Head of caudate nucleus (tissue), 42 donors: ENCODE data around the gene SBF2.
"Not testable (repeated sequence)": the region's sequence is repeated elsewhere in the genome, so short reads cannot be mapped to it uniquely, and the experiment has no call there.

ENCODE experiments used
- DNase-seq, 42 donors: peaks; one replicate each; pipeline versions ENCODE4 v3.0.0 to v3.0.0-alpha.2; 2020 to 2021; ENCODE audit warnings: mixed read lengths in 7 of 42
- intact Hi-C: fragments of 100-400 bp; cut with DNase I; formaldehyde crosslinking; loops from one replicate; pipeline ENCODE4 v1.15.0; 2022

SBF2 gene

DNA sequence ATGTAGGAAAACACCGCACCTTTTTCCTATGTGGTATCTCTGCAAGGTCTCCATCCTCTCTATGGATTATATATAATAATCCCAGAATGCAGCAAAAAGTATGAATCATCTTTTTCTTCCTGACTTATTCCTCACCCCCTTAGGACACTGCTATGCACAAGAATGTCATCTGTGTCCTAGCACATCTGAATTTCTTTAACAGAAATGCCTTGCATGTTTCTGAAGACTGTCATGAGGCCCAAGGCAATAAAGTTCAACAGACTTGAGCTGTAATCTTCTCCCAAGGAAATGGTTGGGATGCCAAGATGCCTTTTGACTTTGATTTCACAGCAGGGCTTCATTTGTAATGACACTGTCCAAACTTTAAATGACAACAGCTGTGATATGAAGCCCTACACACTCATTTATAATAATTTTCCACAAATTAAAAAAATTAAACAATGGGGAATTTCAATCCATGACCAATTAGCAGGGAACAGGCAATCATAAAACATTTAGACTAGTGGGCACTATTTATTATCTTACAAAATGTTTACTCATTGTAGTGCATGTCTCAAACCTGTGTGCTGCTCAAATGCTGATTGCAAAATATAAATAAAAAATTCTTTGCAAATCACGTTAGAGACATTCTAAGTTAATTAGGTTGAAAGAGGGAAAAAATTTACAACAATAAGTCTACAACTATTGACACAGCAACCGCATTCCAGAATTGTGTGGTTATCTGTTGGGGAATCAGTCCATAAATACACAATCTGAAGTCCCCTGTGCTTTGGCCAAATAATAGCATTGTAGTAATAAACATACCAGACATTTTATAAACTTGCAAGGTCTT, 387.8 kb downstream of the SBF2 start:
- DNase-seq = no peak
- intact Hi-C loops = no loop called here

DNA sequence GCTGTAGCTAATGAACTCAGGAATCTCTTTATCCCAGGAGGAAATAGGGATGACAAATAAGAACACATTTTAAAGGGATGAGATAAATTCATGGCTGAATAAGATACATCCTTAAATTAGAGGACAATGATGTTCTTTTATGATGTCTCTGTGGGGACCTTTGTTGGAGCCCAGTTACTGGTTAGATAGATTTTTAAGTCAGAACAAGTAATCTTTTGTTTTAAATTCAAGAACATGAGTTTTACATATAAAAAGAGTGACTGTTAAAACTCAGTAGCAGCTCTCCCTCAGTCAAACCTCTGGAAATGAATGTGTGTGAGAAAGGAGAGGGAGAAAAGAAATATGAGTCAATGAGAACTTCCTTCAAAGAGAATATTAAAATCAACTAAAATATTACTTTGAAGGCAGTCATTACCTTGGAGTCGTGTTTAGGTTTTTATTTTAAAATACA, 388.5 kb downstream of the SBF2 start:
- DNase-seq = no peak
- intact Hi-C loops = no loop called here

GRCh38 chr11:9903579-9903978, 390.4 kb downstream of the SBF2 start:
- no peak for DNase-seq
- intact Hi-C loops = no loop called here

- no peak for DNase-seq
- intact Hi-C loops = no loop called here
These were observed 392.1 kb downstream of the SBF2 start for GRCh38 chr11:9901943-9902342.

GRCh38 chr11:9900253-9900652, 393.8 kb downstream of the SBF2 start:
- DNase-seq = peak in 34 of 42 donors; percentile 5 to 84 (median 46)
- intact Hi-C loops = not testable (repeated sequence)

DNA sequence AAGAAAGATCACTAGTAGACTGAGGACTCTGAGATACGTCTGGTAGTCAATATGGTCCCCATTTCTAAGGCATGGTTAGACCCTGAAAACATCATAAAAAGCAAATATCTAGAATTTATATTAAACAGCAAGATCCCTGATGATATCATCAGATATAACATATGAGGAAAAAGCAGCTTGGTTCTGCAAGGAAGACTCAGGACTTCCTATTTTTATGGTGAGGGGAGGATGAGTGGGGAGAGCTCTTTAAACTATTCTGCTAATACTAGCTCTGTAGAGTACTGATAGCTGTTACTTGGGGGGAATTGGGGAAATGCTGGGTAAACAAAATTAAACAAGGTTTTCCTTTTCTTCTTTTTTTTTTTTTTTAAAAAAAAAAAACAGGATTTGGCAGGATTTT, 394.3 kb downstream of the SBF2 start:
- no peak for DNase-seq
- intact Hi-C loops = no loop called here

- intact Hi-C loops = no loop called here
- no peak for DNase-seq
These were observed 397.1 kb downstream of the SBF2 start for GRCh38 chr11:9896902-9897301.

- intact Hi-C loops = no loop called here
- DNase-seq = no peak
These were observed 399.0 kb downstream of the SBF2 start for GRCh38 chr11:9895006-9895405.

- DNase-seq = no peak
- intact Hi-C loops = no loop called here
These were observed 400.5 kb downstream of the SBF2 start for GRCh38 chr11:9893474-9893873.

- intact Hi-C loops = no loop called here
- DNase-seq = no peak
These were observed 405.1 kb downstream of the SBF2 start for GRCh38 chr11:9888938-9889337.

DNA sequence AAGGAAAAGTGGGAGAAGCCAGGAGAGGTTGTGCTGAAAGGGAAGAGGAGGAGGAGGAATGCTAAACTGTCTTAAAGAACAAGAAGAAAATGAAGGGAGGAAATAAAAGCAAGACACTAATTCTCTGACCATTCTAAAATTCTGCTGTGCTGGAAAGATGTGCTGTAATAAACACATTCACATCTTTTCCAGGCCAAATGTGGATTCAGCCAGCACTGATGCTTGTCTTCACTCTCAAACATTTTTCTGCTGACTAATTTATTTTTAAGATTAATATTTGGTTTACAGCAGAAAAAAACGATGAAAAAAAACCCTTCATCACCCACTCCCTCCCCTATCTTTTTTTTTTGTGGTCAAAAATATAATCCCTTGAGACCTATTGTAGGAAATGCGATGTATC, 406.5 kb downstream of the SBF2 start:
- intact Hi-C loops = no loop called here
- no peak for DNase-seq

DNA sequence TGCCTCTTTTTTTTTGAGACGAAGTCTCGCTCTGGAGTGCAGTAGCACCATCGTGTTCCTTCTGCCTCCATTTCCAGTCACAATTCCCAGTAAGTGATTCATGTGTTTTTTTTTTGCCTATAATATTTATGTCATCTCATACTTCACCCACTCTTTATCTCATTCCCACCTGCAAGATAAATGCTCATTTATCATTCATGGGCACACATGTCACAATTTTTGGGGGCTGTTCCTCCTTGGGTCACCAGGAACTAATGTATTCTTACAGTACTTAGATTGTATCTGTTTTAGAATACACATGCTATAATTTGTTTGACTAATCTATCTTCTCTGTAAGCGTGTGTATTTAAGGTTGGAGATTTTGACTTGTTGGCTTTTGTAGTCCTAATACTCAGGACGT, 407.4 kb downstream of the SBF2 start:
- intact Hi-C loops = no loop called here
- DNase-seq = no peak

- intact Hi-C loops = no loop called here
- DNase-seq = no peak
These were observed 409.4 kb downstream of the SBF2 start for GRCh38 chr11:9884601-9885000.

GRCh38 chr11:9880657-9881056, 413.4 kb downstream of the SBF2 start:
- no peak for DNase-seq
- intact Hi-C loops = no loop called here

DNA sequence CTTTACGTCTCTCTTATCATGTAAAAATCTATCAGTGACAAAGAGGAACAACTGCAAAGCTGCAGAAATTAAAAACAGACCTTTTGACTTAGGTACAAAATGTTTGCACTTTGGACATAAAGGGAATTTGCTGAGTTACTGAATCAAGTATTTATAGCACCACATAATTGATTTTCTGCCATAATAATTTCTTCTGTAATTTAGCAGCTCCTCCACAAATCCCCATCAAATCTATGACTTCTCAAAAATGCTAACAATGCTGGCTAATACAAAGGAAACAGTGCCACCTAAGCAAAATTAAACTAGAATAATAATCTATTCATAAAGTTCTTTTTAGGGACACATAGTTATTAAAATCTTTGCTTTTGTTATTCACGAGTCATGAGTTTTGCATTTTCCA, 415.1 kb downstream of the SBF2 start:
- intact Hi-C loops = no loop called here
- DNase-seq = no peak

DNA sequence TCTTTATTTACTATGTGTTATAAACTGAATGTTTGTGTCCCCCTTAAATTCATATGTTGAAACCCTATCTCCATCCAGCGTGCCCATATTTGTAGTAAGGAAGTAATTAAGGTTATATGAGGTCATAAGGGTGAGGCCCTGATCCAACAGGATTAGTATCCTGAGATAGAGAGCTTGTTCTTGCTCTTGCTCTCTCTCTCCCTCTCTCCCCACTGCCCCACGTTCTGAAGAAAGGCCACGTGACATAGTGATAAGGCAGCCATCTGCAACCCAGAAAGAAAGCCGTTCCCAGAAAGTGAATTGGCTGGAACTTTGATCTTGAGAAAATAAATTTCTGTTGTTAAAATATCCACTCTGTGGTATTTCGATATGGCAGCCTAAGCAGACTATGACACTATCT, 417.7 kb downstream of the SBF2 start:
- DNase-seq = no peak
- intact Hi-C loops = no loop called here

GRCh38 chr11:9875862-9876261, 418.2 kb downstream of the SBF2 start:
- DNase-seq = no peak
- intact Hi-C loops = no loop called here

- intact Hi-C loops = no loop called here
These were observed 418.6 kb downstream of the SBF2 start for GRCh38 chr11:9875399-9875798.

GRCh38 chr11:9874466-9874865, 419.6 kb downstream of the SBF2 start:
- no peak for DNase-seq
- intact Hi-C loops = no loop called here

More at GRCh38 chr11:9875399-9875798, 418.6 kb downstream of the SBF2 start:
- DNase-seq = no peak

GRCh38 chr11:9868641-9869040, 425.4 kb downstream of the SBF2 start:
- intact Hi-C loops = no loop called here
- no peak for DNase-seq

GRCh38 chr11:9862981-9863380, 431.0 kb downstream of the SBF2 start:
- no peak for DNase-seq
- intact Hi-C loops = no loop called here
